Activated T-cell treated with anti-CD3 and anti-CD28 coated beads, Interleukin-2, amount 50 U/mL, for 72 hours (primary cell): ENCODE results near the gene LMO7. TPM values are rescaled to one million over a fixed set of nuclear protein-coding genes. Genes with fewer than 3 reads are reported as not detected.
A peak's percentile ranks its signal among the peaks of the same experiment; 100 is the strongest.

ENCODE experiments used
- ATAC-seq, 2 donors: fragments of 150-1000 bp; cut with Tn5 transposase; replicated peaks in 1 of 2; 2 replicates each; pipeline ENCODE4 v1.10.0; 2021; ENCODE audit warnings: moderate library complexity in 2 of 2, mild to moderate bottlenecking in 1 of 2
- DNase-seq, 2 donors: peaks; one replicate each; pipeline ENCODE4 v3.0.0; 2021 to 2022; ENCODE audit warnings: mixed read lengths in 1 of 2
- H3K27ac Mint-ChIP-seq: one replicate; pipeline ENCODE4 v1.8.0; 2022; ENCODE audit warnings: mild to moderate bottlenecking, moderate library complexity, mixed read lengths
- H3K27me3 Mint-ChIP-seq: one replicate; pipeline ENCODE4 v1.8.0; 2022; ENCODE audit warnings: low read depth, mixed read lengths
- H3K36me3 Mint-ChIP-seq, 2 donors: one replicate each; pipeline ENCODE4 v1.8.0; 2022; ENCODE audit warnings: mixed read lengths in 2 of 2, mild to moderate bottlenecking in 1 of 2; ENCODE audit not compliant: insufficient read depth in 2 of 2
- H3K4me1 Mint-ChIP-seq: one replicate; pipeline ENCODE4 v1.8.0; 2022; ENCODE audit warnings: low read depth, mixed read lengths
- H3K4me3 Mint-ChIP-seq, 2 donors: one replicate each; pipeline ENCODE4 v1.8.0; 2022; ENCODE audit warnings: mild to moderate bottlenecking in 2 of 2, mixed read lengths in 2 of 2, moderate library complexity in 2 of 2
- H3K9me3 Mint-ChIP-seq, 2 donors: one replicate each; pipeline ENCODE4 v1.8.0; 2022; ENCODE audit warnings: mixed read lengths in 2 of 2
- total RNA-seq, 2 donors: library from RNA; stranded (reverse); gene quantifications; one replicate each; pipeline ENCODE4 v1.2.3, GENCODE V29; 2022

The LMO7 gene
- total RNA-seq, 2 donors from 2014 or later: 12.1 to 14.6 TPM

DNA sequence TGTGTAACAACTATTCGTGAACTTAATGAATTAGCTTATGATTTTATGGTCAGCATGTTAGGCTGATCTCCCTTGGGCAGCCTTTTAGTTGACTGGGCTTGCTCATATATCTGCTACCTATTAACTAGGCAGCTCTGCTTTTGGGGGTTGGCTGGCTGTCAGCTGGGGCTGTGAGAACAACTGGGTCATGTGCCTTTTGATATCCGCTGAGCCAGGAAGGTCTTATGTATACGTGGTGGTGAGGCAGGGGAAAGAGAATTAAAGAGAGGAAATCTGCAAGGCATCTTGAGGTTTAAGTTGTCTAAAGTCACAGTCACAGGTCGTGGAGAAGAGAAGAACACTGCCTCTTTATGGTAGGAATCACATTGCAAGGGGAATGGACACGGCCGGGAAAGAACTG lies 206.9 kb downstream of the LMO7 start:
- H3K36me3 Mint-ChIP-seq: peaks cover 2 to 15% of the 10 kb centered on the region in 2 donors
- no peak overlapping the region for H3K4me3 Mint-ChIP-seq
- no peaks in the 10 kb centered on the region for H3K27me3 Mint-ChIP-seq
- no peak for ATAC-seq
- H3K27ac Mint-ChIP-seq: no peak overlapping the region
- H3K9me3 Mint-ChIP-seq: peaks cover 0 to 3% of the 10 kb centered on the region in 2 donors
- no peak for DNase-seq
- peaks cover 16% of the 10 kb centered on the region for H3K4me1 Mint-ChIP-seq

DNA sequence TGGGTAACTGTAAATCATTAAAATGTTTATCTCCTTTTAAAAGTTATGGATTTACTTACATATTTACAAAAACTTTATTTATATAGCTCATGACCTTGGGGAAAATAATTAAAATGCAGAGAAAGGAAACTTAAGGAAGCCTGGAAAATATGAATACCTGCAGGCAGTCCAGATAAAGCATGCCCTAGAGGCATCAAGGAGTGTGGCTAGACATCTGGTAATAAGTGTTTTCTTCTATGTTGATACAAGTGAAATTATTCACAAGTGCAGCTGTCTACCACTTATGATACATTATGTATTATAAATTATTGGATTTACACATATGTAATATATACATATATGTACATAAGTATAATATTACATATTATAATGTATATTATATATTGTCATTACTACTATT lies 207.9 kb downstream of the LMO7 start:
- peaks cover 0 to 3% of the 10 kb centered on the region in 2 donors for H3K9me3 Mint-ChIP-seq
- H3K4me1 Mint-ChIP-seq: peaks cover 16% of the 10 kb centered on the region
- no peak overlapping the region for H3K4me3 Mint-ChIP-seq
- peaks cover 2 to 15% of the 10 kb centered on the region in 2 donors for H3K36me3 Mint-ChIP-seq
- ATAC-seq: no peak
- H3K27ac Mint-ChIP-seq: no peak overlapping the region
- DNase-seq: no peak
- no peaks in the 10 kb centered on the region for H3K27me3 Mint-ChIP-seq

- H3K27me3 Mint-ChIP-seq: no peaks in the 10 kb centered on the region
These were observed 211.5 kb downstream of the LMO7 start for GRCh38 chr13:75847588-75847987.

GRCh38 chr13:75850916-75851315 lies 214.8 kb downstream of the LMO7 start:
- Mint-ChIP-seq H3K4me3 (no peak overlapping the region), H3K27ac (no peak overlapping the region), H3K27me3 (no peaks in the 10 kb centered on the region), H3K9me3 (no peaks in the 10 kb centered on the region), H3K36me3 (no peaks in the 10 kb centered on the region), H3K4me1 (peaks cover 6% of the 10 kb centered on the region)
- no peak for DNase-seq
- no peak for ATAC-seq

More at GRCh38 chr13:75847588-75847987, 211.5 kb downstream of the LMO7 start:
- ATAC-seq (no peak), DNase-seq (no peak)
- Mint-ChIP-seq H3K4me3 (no peak overlapping the region), H3K27ac (no peak overlapping the region), H3K36me3 (peaks cover 2 to 6% of the 10 kb centered on the region in 2 donors), H3K9me3 (peaks cover 0 to 3% of the 10 kb centered on the region in 2 donors), H3K4me1 (peaks cover 6% of the 10 kb centered on the region)

- Mint-ChIP-seq H3K27ac (no peak overlapping the region), H3K27me3 (no peaks in the 10 kb centered on the region), H3K4me3 (no peak overlapping the region), H3K4me1 (no peaks in the 10 kb centered on the region), H3K36me3 (peaks cover 0 to 2% of the 10 kb centered on the region in 2 donors), H3K9me3 (no peaks in the 10 kb centered on the region)
- ATAC-seq: no peak
- DNase-seq: no peak
These were observed 219.1 kb downstream of the LMO7 start for GRCh38 chr13:75855216-75855615.

- Mint-ChIP-seq H3K27ac (no peak overlapping the region), H3K4me3 (no peak overlapping the region), H3K9me3 (no peaks in the 10 kb centered on the region), H3K27me3 (no peaks in the 10 kb centered on the region), H3K36me3 (peaks cover 0 to 2% of the 10 kb centered on the region in 2 donors), H3K4me1 (no peaks in the 10 kb centered on the region)
- ATAC-seq (no peak), DNase-seq (no peak)
These were observed 219.7 kb downstream of the LMO7 start for GRCh38 chr13:75855847-75856246.

DNA sequence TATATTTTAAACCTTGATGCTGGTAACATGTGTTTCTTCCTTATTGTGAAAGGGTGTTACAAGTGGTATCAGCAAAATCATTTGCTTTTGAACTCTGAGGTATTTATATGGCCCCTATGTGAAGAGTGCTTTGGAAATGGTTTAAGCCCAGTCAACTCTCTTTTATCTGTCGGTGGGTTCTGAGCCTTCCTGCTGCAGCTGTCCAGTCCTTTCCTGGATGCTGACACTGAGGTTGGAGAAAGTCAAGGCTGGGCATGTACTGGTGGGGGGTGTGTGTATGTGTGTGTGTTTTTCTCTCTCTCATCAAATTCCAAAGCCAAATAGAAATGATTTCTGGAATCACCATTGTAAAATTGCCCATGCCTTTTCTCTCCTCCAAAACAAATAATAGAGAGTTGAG lies 221.2 kb downstream of the LMO7 start:
- Mint-ChIP-seq H3K27me3 (no peaks in the 10 kb centered on the region), H3K36me3 (peaks cover 0 to 2% of the 10 kb centered on the region in 2 donors), H3K4me1 (no peaks in the 10 kb centered on the region), H3K9me3 (no peaks in the 10 kb centered on the region), H3K4me3 (no peak overlapping the region), H3K27ac (no peak overlapping the region)
- no peak for DNase-seq
- ATAC-seq: no peak

DNA sequence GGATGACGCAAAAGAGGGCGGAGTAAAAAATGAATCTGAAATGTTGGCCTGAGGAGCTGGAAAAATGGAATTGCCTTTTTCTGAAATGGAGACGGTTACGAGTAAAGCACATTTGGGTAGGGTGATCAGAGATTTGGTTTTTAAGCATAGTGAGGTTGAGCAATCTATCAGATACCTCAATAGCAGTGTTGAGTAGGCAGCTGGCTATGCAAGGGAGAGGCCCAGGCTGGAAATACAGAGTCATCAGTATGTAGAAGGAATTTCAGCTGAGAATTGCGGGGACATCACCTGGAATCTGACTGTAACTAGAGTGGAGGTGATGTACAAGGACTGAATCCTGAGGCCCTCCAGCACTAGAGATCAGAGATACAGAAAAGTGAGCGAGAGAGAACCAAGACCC lies 224.8 kb downstream of the LMO7 start:
- H3K27ac Mint-ChIP-seq: no peak overlapping the region
- H3K4me3 Mint-ChIP-seq: no peak overlapping the region
- ATAC-seq (no peak), DNase-seq (no peak)
- no peaks in the 10 kb centered on the region for H3K27me3 Mint-ChIP-seq
- H3K36me3 Mint-ChIP-seq: peaks cover 0 to 2% of the 10 kb centered on the region in 2 donors
- H3K9me3 Mint-ChIP-seq: no peaks in the 10 kb centered on the region
- no peaks in the 10 kb centered on the region for H3K4me1 Mint-ChIP-seq

GRCh38 chr13:75861786-75862185 lies 225.7 kb downstream of the LMO7 start:
- DNase-seq (no peak), ATAC-seq (no peak)
- Mint-ChIP-seq H3K4me3 (no peak overlapping the region), H3K36me3 (peaks cover 0 to 2% of the 10 kb centered on the region in 2 donors), H3K27ac (no peak overlapping the region), H3K4me1 (no peaks in the 10 kb centered on the region), H3K27me3 (no peaks in the 10 kb centered on the region), H3K9me3 (no peaks in the 10 kb centered on the region)

DNA sequence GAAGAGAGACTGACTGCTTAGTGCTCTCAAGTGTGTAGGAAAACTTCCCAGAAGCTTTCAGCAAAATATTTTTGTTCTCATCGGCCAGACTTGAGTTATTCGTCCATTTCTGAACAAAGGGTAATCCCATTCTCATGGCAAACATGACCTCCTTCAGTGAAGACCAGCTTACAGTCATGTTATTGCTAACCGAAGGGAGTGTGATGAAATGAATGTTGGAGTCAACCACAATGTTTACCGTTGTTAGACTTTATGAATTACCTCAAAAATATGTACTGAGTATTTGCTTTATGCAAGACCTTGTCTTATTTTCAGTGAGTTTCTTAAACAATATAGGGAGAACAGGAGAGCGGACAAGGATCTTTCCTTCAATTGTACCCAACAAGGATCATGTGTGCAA lies 228.6 kb downstream of the LMO7 start:
- Mint-ChIP-seq H3K36me3 (no peaks in the 10 kb centered on the region), H3K27me3 (no peaks in the 10 kb centered on the region), H3K9me3 (no peaks in the 10 kb centered on the region), H3K4me1 (peaks cover 3% of the 10 kb centered on the region), H3K27ac (no peak overlapping the region), H3K4me3 (no peak overlapping the region)
- DNase-seq (no peak), ATAC-seq (no peak)

GRCh38 chr13:75867379-75868117 lies 231.4 kb downstream of the LMO7 start:
- Mint-ChIP-seq H3K9me3 (no peaks in the 10 kb centered on the region), H3K27me3 (peaks cover 12% of the 10 kb centered on the region), H3K36me3 (no peaks in the 10 kb centered on the region), H3K4me1 (peaks cover 13% of the 10 kb centered on the region), H3K4me3 (no peak overlapping the region), H3K27ac (no peak overlapping the region)
- DNase-seq: no peak
- no peak for ATAC-seq

DNA sequence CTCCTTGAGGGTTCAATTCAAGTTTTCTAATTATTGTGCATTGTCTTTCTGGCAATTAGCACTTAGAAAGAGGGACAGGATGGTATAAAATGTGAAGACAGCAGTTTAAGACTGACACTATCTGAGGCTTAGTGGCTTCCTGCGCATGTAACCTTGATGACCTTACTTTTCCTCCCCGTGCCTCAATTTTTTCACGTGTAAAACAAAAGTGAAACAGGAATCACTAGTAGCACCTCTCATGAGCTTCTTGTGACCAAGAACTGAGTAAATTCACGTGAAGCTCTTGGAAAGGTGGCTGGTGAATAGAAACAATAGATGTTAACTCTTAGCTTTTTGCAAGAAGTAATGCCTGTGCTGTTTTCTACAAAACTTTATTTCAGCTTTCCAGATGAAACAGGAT lies 233.9 kb downstream of the LMO7 start:
- H3K9me3 Mint-ChIP-seq: no peaks in the 10 kb centered on the region
- no peaks in the 10 kb centered on the region for H3K36me3 Mint-ChIP-seq
- DNase-seq (peak; percentile 2 to 9), ATAC-seq (peak; percentile 78 to 83)
- peaks cover 12% of the 10 kb centered on the region for H3K27me3 Mint-ChIP-seq
- H3K4me1 Mint-ChIP-seq: peaks cover 13% of the 10 kb centered on the region
- no peak overlapping the region for H3K27ac Mint-ChIP-seq
- H3K4me3 Mint-ChIP-seq: peak overlapping the region; percentile 52 to 64

GRCh38 chr13:75870397-75870903 lies 234.3 kb downstream of the LMO7 start:
- DNase-seq: peak in 1 of 2 donors; percentile 8
- ATAC-seq: peak in 1 of 2 donors; percentile 16
- Mint-ChIP-seq H3K4me1 (peaks cover 17% of the 10 kb centered on the region), H3K27me3 (peaks cover 12% of the 10 kb centered on the region), H3K36me3 (no peaks in the 10 kb centered on the region), H3K4me3 (peak overlapping the region; percentile 52 to 64), H3K27ac (no peak overlapping the region), H3K9me3 (no peaks in the 10 kb centered on the region)

- no peaks in the 10 kb centered on the region for H3K36me3 Mint-ChIP-seq
- peaks cover 23% of the 10 kb centered on the region for H3K4me1 Mint-ChIP-seq
- no peaks in the 10 kb centered on the region for H3K9me3 Mint-ChIP-seq
- peak overlapping the region in 1 of 2 donors; percentile 19 for H3K4me3 Mint-ChIP-seq
- H3K27me3 Mint-ChIP-seq: peaks cover 12% of the 10 kb centered on the region
- DNase-seq (no peak), ATAC-seq (no peak)
- peak overlapping the region; percentile 71 for H3K27ac Mint-ChIP-seq
These were observed 234.9 kb downstream of the LMO7 start for GRCh38 chr13:75871059-75871458.
